ENCODE measurements around the gene TCP11L2.

Gene TCP11L2

DNA sequence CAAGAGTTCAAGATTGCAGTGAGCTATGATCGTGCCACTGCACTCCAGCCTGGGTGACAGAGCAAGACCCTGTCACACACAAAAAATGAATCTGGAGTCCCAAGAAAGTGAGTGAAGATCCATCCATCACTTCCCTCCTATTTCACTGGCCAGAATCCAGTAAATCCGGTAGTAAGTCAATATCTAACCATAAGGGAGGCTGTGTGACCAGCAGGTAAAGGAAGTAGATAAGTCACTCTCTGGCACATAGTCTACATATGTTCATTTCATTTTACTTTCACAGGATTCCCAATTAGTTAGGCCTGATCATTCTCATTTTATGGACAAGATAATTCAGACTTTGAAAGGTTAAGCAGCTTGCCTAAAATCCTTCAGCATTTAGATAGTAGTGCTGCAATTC is 11.9 kb upstream of the TCP11L2 start:
- no peaks in the 10 kb centered on the region for H3K27me3 Mint-ChIP-seq (ENCODE audit: low read depth)
- no peak overlapping the region for H3K4me3 Mint-ChIP-seq
- H3K27ac Mint-ChIP-seq: no peak overlapping the region
- H3K4me1 Mint-ChIP-seq (ENCODE audit: low read depth): peaks cover 2% of the 10 kb centered on the region
- no peaks in the 10 kb centered on the region for H3K9me3 Mint-ChIP-seq
- H3K36me3 Mint-ChIP-seq (ENCODE audit: low read depth): no peaks in the 10 kb centered on the region

DNA sequence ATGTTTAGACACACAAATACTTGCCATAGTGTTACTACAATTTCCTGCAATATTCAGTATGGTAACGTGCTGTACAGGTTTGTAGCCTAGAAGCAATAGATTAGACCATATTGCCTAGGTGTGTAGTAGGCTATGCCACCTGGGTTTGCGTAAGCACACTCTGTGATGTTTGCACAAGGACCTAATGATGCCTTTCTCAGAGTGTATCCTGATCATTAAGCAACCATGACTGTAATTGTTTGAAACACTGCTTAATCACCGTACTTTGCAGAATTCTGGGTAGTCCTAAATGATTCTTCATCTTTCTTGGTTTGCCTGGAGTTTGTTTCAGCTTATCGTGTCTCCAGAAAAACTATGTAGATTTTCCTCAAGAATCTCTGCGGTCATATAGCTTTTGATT is 11.2 kb upstream of the TCP11L2 start:
- H3K4me3 Mint-ChIP-seq: no peak overlapping the region
- H3K36me3 Mint-ChIP-seq (ENCODE audit: low read depth): no peaks in the 10 kb centered on the region
- H3K27ac Mint-ChIP-seq: no peak overlapping the region
- peaks cover 2% of the 10 kb centered on the region for H3K4me1 Mint-ChIP-seq (ENCODE audit: low read depth)
- no peaks in the 10 kb centered on the region for H3K27me3 Mint-ChIP-seq (ENCODE audit: low read depth)
- H3K9me3 Mint-ChIP-seq: no peaks in the 10 kb centered on the region

DNA sequence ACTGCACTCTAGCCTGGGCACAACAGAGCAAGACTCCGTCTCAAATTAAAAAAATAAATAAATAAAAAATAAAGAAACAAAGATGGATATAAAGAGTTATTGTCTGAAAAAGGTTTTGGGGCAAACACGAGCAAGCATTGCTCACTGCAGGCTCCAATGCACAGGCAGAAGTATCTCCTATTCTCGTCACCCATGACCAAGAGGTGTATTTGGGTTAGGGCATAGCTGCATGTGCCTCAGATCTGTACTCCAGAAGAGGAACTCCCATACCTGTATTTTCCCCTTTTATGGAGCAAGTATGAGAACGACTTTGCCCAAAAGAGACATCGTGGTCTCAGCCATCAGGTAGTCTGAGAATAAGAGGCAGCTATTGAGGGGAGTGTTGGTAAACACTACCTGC is 10.2 kb upstream of the TCP11L2 start:
- H3K27me3 Mint-ChIP-seq (ENCODE audit: low read depth): no peaks in the 10 kb centered on the region
- no peaks in the 10 kb centered on the region for H3K36me3 Mint-ChIP-seq (ENCODE audit: low read depth)
- no peak overlapping the region for H3K4me3 Mint-ChIP-seq
- H3K9me3 Mint-ChIP-seq: no peaks in the 10 kb centered on the region
- H3K27ac Mint-ChIP-seq: no peak overlapping the region
- peaks cover 2% of the 10 kb centered on the region for H3K4me1 Mint-ChIP-seq (ENCODE audit: low read depth)

DNA sequence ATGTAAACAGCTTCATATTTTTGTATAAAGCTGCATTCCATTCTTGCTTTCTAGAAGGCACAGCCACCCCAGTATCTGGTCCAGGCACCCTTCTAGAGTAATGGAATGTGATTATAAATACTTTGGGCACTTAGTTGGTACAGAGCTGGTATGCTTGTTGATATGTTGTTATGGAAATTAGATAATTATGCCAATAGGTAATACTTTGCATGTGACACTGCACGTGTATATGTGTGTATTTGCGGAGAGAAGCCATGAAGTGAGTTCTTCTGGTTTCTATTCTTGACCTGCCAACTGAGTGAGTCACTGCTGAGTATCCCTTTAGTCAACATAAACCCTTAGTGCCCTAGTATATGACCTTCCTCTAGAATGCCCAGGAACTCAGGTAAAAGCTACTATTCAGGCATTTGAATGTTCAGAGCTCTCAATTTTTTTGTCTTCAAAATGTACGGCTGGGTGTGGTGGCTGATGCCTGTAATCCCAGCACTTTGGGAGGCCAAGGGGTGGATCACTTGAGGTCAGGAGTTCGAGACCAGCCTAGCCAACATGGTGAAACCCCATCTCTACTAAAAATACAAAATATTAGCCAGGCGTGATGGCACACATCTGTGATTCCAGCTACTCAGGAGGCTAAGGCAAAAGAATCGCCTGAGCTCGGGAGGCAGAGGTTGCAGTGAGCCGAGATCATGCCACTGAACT is 6.2 kb upstream of the TCP11L2 start:
- Mint-ChIP-seq H3K4me1 (ENCODE audit: low read depth) (peaks cover 11% of the 10 kb centered on the region), H3K27me3 (ENCODE audit: low read depth) (no peaks in the 10 kb centered on the region), H3K9me3 (no peaks in the 10 kb centered on the region), H3K36me3 (ENCODE audit: low read depth) (no peaks in the 10 kb centered on the region), H3K27ac (no peak overlapping the region), H3K4me3 (no peak overlapping the region)

DNA sequence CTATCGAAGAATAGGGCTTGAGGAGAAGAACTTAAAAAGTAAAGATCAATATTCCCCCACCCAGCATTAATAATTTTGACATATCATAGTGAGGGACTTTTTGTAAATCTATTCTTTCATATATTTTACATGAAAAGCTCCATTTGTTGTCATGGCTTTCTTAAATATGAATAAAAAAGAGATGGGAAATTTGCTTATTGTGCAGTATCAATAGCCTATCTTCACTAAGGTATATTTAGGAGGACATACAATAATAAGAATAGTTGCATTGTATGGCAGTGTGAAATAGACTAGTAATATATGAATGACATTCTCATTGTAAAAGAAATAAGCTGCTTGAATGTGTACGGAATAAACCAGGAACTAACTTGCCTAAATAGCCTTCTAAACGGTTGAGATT is 5.5 kb upstream of the TCP11L2 start:
- H3K36me3 Mint-ChIP-seq (ENCODE audit: low read depth): no peaks in the 10 kb centered on the region
- no peaks in the 10 kb centered on the region for H3K27me3 Mint-ChIP-seq (ENCODE audit: low read depth)
- no peak overlapping the region for H3K27ac Mint-ChIP-seq
- no peaks in the 10 kb centered on the region for H3K9me3 Mint-ChIP-seq
- H3K4me1 Mint-ChIP-seq (ENCODE audit: low read depth): peaks cover 17% of the 10 kb centered on the region
- H3K4me3 Mint-ChIP-seq: no peak overlapping the region

DNA sequence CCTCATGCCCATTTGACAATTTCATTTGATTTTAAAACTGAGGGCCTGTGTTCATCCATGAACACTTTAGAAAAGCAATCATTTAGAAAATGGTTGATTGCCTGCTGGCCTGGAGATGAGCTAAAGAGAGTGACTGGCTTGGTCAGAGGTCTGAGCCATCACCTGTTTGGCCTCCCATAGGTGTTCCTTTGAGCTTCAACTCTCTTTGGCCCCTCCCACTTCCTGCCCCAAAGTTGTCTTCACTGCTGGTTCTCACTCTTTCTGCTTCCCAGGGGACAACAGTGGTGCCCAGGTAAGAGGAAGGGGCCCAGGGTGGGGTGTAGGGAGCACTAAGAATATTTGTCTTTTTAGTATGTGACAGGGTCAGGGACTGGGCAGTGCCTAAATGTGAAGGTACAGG is 4.9 kb upstream of the TCP11L2 start:
- H3K27ac Mint-ChIP-seq: no peak overlapping the region
- no peak overlapping the region for H3K4me3 Mint-ChIP-seq
- H3K27me3 Mint-ChIP-seq (ENCODE audit: low read depth): no peaks in the 10 kb centered on the region
- H3K4me1 Mint-ChIP-seq (ENCODE audit: low read depth): peaks cover 17% of the 10 kb centered on the region
- H3K36me3 Mint-ChIP-seq (ENCODE audit: low read depth): no peaks in the 10 kb centered on the region
- no peaks in the 10 kb centered on the region for H3K9me3 Mint-ChIP-seq

DNA sequence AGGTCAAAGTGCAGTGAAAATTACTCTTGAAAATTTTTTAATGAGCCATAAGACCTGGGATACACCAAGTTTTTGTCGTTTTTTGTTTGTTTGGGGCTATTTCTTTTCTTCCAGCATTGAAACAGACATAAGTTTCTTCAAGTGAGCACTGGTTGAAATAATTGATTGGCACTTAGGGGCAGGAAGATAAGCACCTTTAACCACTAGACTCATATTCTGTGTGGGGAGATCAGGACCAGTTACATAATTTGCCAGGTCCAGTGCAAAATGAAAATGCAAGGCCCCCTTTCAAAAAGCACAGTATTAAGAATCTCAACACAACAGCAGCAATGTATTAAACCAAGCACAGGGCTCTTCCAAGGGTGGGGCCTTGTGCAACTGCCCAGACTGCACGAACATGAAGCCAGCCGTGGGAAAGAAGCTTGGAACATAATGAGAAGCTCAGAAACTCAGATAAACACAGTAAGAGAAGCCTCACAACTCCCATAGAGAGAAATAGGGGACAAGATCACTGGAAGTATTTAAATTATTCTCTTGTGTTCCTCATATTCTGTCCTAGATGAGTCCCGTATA is 3.2 kb upstream of the TCP11L2 start:
- Mint-ChIP-seq H3K4me3 (no peak overlapping the region), H3K27ac (no peak overlapping the region), H3K36me3 (ENCODE audit: low read depth) (no peaks in the 10 kb centered on the region), H3K4me1 (ENCODE audit: low read depth) (peaks cover 25% of the 10 kb centered on the region), H3K9me3 (no peaks in the 10 kb centered on the region), H3K27me3 (ENCODE audit: low read depth) (no peaks in the 10 kb centered on the region)

DNA sequence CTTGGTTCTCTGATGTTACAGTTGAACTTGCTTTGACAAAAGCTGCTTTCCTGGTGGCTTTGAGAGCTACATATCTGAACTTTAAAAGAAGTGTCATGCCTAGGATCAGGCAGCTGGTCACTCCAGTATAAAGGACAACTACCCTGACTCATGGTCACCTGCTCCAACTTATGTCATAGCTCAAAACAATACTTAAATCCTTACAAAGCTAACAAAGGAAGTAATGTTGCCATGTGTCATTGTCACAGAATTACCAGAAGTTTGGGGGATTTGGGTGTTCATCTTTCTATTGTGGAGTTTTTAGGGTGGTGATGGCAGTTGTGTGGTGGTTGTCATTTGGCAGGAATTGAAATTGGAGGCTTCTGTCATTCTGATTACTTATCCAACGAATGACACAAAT is 1.8 kb upstream of the TCP11L2 start:
- Mint-ChIP-seq H3K9me3 (no peaks in the 10 kb centered on the region), H3K4me3 (peak overlapping the region; percentile 9), H3K27me3 (ENCODE audit: low read depth) (no peaks in the 10 kb centered on the region), H3K27ac (peak overlapping the region; percentile 96), H3K36me3 (ENCODE audit: low read depth) (peaks cover 4% of the 10 kb centered on the region), H3K4me1 (ENCODE audit: low read depth) (peaks cover 35% of the 10 kb centered on the region)

DNA sequence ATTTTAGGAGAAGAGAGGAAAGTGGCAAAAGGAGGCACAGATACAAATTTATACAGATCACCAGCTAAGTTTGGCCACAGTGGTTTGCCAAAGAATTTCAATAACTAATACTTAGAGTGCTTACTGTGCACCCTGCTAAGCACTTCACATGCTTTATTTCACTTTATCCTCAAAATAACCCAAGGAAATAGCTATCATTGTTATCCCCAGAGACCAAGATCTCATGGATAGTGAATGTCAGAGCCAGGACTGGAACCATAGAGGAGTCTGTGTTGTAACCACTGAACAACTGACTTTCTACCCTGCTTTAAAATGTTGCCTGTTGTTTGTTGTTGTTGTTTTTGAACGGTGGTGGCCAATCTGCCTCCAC is 1.3 kb upstream of the TCP11L2 start:
- Mint-ChIP-seq H3K27me3 (ENCODE audit: low read depth) (no peaks in the 10 kb centered on the region), H3K4me3 (peak overlapping the region; percentile 89), H3K9me3 (no peaks in the 10 kb centered on the region), H3K4me1 (ENCODE audit: low read depth) (peaks cover 35% of the 10 kb centered on the region), H3K36me3 (ENCODE audit: low read depth) (peaks cover 4% of the 10 kb centered on the region), H3K27ac (peak overlapping the region; percentile 96)

DNA sequence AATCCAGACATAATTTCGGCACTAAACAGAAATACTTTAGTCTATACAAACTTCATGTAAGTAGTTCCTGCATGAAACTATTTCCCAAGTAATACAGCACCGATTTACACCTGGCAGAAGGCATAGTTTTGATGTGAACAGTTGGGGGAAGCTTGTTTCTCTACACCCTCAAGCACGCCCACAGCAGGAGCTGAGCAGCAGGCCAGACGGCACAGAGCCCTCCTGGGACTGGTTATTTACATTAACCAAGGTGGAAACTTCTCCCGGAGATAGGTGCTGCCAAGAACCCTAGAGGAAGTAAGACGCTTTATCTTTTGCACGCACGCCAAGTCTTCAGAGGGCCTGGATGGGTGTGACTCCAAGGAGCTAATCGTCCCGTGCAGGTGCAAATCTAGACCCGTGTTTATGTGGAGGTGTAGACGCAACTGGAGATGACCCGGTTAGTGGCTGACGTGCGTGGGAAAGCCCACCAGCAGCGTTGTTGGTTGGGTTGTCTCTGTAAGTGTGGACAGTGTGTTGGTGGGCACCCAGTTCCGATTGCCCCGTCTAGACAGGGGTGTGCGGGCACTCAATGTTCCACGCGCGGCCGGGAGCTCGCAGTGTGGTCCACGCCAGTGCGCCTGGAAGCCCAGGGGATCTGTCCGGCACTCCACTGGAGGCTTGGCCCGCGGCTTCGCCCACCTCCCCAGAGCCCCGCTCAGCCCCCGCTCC is 767 bp upstream of the TCP11L2 start:
- no peaks in the 10 kb centered on the region for H3K9me3 Mint-ChIP-seq
- peaks cover 4% of the 10 kb centered on the region for H3K36me3 Mint-ChIP-seq (ENCODE audit: low read depth)
- H3K27ac Mint-ChIP-seq: peak overlapping the region; percentile 96
- H3K4me1 Mint-ChIP-seq (ENCODE audit: low read depth): peaks cover 35% of the 10 kb centered on the region
- no peaks in the 10 kb centered on the region for H3K27me3 Mint-ChIP-seq (ENCODE audit: low read depth)
- peak overlapping the region; percentile 89 for H3K4me3 Mint-ChIP-seq

DNA sequence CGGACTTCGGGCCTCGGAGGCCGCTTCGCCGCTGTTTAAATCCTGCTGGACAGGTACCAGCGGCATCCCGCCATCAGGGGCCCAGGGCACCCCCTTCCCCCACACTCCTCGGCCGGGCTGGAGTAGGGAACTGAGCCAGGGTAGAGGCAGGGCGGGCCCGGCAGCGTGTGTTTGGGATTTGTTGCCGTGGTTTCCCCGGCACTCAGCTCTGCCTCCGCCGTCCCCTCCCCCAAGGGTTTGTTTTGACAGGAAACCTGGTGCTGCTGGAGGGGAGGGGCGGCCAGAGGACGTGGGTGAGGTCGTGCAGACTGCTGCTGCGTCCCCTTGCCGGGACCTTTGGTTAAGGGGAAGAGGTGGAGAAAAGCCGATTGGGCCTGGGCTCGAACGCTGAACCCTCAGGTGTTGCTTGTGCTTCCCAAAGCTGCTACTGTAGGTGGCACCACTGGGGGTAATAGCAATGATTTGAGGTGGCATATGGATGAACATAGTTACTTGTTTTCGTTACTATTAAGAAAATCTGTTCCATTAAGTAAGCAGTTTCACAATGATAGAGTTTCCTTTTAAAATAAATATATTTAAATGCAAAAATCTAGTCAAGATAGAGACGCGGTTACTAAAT is 778 bp downstream of the TCP11L2 start:
- Mint-ChIP-seq H3K36me3 (ENCODE audit: low read depth) (peaks cover 7% of the 10 kb centered on the region), H3K4me1 (ENCODE audit: low read depth) (peaks cover 30% of the 10 kb centered on the region), H3K9me3 (no peaks in the 10 kb centered on the region), H3K4me3 (peak overlapping the region; percentile 97), H3K27me3 (ENCODE audit: low read depth) (no peaks in the 10 kb centered on the region), H3K27ac (peak overlapping the region; percentile 100)

DNA sequence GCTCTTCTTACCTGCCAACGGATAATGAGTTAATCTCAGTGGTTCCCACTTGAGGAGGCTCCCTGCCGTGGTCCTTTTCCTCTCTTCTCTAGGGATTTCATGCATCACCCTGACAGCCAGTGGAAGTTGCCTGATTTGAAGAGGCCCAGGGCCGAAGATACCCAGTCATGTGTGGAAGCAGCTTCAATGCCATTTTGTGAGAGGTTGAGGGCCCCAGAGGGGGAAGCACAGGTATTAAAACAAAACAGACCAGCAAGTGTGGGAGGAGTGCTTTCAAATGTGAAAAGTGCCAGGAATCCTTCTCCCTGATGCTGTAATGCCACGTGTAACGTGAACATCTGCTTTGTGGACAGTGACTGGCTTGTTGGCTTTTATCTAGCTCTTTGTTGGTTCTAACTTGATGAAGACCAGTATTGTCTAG is 1.5 kb downstream of the TCP11L2 start:
- H3K4me3 Mint-ChIP-seq: peak overlapping the region; percentile 97
- H3K27me3 Mint-ChIP-seq (ENCODE audit: low read depth): no peaks in the 10 kb centered on the region

DNA sequence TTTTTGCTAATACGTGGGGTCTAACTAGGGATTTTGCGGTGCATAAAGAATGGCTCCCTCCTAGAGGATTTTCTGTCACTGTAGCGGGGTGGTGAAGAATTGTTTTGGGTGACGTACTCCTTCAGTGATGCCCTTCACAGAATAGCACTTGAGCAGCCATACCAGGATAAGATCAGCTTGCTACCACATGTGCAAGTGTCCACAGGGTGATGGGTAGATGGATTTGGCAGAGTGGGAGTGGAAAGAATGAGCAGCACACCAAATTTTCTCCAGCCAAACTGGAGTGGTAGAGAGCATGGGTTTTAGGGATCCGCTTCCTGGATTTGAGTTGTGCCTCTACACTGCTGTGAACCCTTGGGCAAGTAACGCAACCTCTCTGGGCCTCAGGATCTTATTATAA is 2.3 kb downstream of the TCP11L2 start:
- H3K9me3 Mint-ChIP-seq: no peaks in the 10 kb centered on the region
- no peak overlapping the region for H3K4me3 Mint-ChIP-seq
- no peaks in the 10 kb centered on the region for H3K27me3 Mint-ChIP-seq (ENCODE audit: low read depth)
- no peak overlapping the region for H3K27ac Mint-ChIP-seq
- H3K36me3 Mint-ChIP-seq (ENCODE audit: low read depth): peaks cover 7% of the 10 kb centered on the region
- peaks cover 34% of the 10 kb centered on the region for H3K4me1 Mint-ChIP-seq (ENCODE audit: low read depth)

More for the DNA sequence above, 1.5 kb downstream of the TCP11L2 start:
- peaks cover 7% of the 10 kb centered on the region for H3K36me3 Mint-ChIP-seq (ENCODE audit: low read depth)
- H3K4me1 Mint-ChIP-seq (ENCODE audit: low read depth): peaks cover 33% of the 10 kb centered on the region
- no peaks in the 10 kb centered on the region for H3K9me3 Mint-ChIP-seq
- peak overlapping the region; percentile 100 for H3K27ac Mint-ChIP-seq

DNA sequence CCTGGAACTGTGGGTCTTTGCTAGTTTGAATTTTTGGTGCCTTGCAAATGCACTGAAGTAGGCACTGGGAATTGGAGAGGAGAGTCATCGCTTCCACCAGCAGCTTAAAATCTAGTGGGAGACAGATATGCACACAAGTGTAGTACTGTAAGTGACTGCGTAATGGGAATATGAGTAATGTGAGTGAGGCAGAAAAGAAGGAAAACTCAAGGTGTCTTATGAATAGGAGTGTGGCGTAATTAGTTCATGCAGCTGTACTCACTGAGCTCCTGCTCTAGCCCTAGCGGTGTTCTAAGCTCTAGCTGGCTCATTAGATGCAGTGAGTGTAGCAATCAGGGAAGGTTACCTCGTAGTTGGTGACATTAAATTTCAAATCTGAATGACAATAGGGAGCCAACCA is 2.8 kb downstream of the TCP11L2 start:
- H3K36me3 Mint-ChIP-seq (ENCODE audit: low read depth): peaks cover 7% of the 10 kb centered on the region
- H3K4me3 Mint-ChIP-seq: no peak overlapping the region
- no peaks in the 10 kb centered on the region for H3K9me3 Mint-ChIP-seq
- H3K4me1 Mint-ChIP-seq (ENCODE audit: low read depth): peaks cover 34% of the 10 kb centered on the region
- H3K27ac Mint-ChIP-seq: no peak overlapping the region
- H3K27me3 Mint-ChIP-seq (ENCODE audit: low read depth): no peaks in the 10 kb centered on the region

DNA sequence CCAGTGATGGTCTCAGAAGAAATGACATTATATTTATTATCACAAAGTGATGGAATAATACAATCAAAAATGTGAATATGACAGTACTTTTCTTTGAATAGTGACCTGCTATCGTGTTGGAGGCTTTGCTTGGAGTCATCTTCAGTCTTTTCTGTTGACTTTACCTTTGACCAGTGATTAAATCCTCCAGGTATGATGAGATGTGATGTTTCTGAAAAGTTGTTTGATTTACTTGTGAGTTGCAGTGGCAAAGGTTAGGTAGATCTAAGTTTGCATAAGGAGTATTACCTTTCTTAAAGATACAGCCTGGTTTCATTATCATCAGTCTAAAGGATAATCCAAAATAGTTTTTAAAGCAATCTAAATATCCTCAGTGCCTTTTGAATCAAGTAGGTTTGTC is 4.6 kb downstream of the TCP11L2 start:
- no peaks in the 10 kb centered on the region for H3K9me3 Mint-ChIP-seq

More for the DNA sequence above, 4.6 kb downstream of the TCP11L2 start:
- Mint-ChIP-seq H3K36me3 (ENCODE audit: low read depth) (peaks cover 7% of the 10 kb centered on the region), H3K27ac (no peak overlapping the region), H3K4me3 (no peak overlapping the region), H3K27me3 (ENCODE audit: low read depth) (no peaks in the 10 kb centered on the region), H3K4me1 (ENCODE audit: low read depth) (peaks cover 28% of the 10 kb centered on the region)

Data from T-helper 1 cell treated with Interleukin-12 subunit alpha and Interleukin-12 subunit beta and Interleukin-4 antibody, amounts not matched to agents 30 μg/mL and 1 μg/mL, for 36 hours (primary cell).